Posterior vena cava (tissue), 2 donors: ENCODE data around the gene TUBB3. TPM values are rescaled to one million over a fixed set of nuclear protein-coding genes. Genes with fewer than 3 reads are reported as not detected.
"Not testable (repeated sequence)": the region's sequence is repeated elsewhere in the genome, so short reads cannot be mapped to it uniquely, and the experiment has no call there.

Experiments
- DNase-seq: peaks from one replicate; pipeline ENCODE4 v3.0.0-alpha.2; 2020; ENCODE audit warnings: low spot score
- intact Hi-C, 2 donors: fragments of 100-400 bp; cut with DNase I; formaldehyde crosslinking; loops; one replicate each; pipeline versions ENCODE4 v1.14.1 to v1.14.2; 2022 to 2023
- total RNA-seq, 2 donors: library from RNA; stranded (reverse); fragmentation: NEBNext Ultra II Directional; extraction: Animal tissue kit (Norgen Biotek cat#: 25700); gene quantifications; one replicate each; pipeline ENCODE4 v1.2.1, GENCODE V29; 2021
- donor health status: DM: yes; HTN: yes; CAD: no.
- donor health status: DM: yes; HTN: yes; CAD: no.

Gene TUBB3
- total RNA-seq, 2 donors from 2014 or later: 5.9 to 16.1 TPM

DNA sequence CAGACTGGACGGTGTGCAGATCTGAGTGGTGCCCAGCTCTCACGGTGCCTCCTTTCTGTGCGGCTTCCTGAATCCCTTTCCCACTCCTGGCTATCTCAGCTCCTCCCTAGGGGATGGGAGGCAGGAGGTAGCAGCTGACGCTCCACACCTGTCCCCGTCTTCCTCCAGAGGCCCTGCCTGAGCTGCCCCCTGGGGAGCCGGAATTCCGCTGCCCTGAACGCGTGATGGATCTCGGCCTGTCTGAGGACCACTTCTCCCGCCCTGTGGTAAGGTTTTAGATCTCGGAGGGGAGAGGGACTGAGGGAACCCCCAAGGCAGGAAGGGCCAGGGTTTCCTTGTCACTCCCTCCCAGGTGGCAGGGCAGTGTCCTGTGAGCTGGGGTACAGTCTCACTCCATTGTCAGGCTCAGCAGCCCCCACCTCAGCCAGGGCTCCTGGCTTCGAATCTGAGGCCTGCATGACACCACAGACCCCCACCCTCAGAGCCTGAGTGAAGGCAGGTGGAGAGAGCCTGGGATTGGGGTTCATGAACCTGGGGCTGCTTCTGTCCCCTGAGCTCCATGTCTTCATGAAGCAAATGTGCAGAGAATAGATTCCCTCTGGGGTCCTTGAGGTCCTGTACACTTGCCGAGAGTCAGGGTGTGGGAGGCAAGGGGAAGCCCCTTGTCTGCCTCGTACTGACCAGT lies 32.0 kb downstream of the TUBB3 start:
- intact Hi-C loops: no loop called here
- no peak for DNase-seq

DNA sequence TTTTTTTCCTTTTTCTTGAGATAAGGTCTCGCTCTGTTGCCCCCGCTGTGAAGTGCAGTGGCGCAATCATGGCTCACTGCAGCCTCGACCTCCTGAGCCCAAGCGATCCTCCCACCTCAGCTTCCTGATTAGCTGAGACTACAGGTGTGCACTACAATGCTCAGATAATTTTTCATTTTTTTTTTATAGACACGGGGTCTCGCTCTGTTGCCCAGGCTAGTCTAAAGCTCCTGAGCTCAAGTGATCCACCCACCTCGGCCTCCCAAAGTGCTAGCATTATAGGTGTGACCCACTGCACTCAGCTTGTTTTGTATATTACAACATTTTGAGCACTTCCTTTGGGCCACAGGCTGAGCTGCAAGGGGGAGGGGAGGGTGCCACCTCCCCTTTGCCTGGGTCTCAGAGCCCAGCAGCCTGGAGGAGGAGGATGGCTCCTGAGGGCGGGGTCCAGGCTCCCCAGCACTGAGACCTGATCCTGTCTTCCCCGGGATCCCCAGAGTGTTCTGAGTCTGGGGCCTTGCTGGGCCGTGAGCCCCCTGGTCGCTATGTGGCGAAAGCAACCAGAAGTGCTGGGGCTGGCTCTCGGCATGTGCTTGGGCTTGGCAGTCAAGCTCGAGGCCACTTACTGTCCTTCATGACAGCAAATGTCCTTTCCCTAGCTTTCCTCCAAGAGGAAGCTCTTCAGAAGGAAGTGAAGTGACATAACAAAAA lies 33.5 kb downstream of the TUBB3 start:
- DNase-seq: no peak
- intact Hi-C loops: no loop called here

DNA sequence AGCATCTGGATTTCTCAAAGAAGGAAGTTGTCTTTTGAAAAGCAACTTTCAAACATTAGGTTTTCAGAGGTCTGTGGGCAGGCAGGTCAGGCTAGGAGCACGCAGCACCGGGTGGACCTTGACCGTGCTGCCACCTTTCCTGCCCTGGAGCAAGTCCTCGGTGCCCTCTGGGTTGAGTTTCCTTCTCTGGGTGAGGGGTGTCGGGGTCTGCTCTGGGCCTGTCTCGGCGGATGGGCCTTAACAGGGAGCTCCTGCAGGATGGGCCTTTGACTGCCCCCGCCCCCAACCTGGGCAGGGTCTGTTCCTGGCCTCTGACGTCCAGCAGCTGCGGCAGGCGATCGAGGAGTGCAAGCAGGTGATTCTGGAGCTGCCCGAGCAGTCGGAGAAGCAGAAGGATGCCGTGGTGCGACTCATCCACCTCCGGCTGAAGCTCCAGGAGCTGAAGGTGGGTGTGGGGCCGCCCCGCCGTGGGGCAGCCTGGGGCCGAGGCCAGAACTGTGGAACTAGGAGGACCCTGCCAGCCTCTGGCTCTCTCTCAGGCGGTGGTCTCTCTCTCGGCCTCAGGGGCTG lies 34.2 kb downstream of the TUBB3 start:
- intact Hi-C loops: no loop called here
- no peak for DNase-seq

DNA sequence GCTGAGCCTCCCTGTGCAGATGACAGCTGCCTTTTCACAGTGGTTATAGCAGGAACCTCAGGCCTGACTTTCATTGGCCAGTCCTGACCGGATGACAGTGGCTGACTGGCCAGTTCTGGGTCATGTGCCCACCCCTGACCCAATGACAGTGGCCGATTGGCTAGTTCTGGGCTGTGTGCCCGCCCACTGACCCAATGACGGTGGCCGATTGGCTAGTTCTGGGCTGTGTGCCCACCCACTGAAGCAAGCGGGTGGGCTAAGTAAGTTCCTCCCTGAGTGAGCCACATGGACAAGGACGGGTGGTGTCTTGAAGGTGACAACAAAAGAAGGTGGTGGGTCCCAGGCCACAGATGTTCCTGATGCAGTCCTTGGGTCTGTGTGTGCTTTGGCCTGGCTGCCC lies 34.9 kb downstream of the TUBB3 start:
- no peak for DNase-seq
- intact Hi-C loops: no loop called here

DNA sequence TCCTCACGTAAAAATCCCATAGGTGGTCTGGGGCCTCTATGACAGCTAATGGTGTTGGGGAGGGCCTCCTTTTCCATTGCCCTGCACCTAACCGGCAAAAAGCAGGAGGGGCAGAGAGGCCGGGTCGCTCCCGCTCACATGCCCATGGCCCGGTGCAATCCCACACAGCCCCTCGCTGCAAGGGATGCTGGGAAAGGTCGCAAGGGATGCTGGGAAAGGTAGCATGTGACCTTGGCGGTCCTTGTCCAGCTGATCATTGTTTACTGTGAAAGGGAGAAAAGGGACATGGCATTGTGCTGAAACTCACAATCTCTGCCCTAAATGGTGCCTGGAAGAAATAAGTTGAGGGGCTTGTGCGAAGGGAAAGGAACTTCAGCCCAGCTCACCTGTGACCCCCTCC lies 35.5 kb downstream of the TUBB3 start:
- no peak for DNase-seq
- intact Hi-C loops: no loop called here

DNA sequence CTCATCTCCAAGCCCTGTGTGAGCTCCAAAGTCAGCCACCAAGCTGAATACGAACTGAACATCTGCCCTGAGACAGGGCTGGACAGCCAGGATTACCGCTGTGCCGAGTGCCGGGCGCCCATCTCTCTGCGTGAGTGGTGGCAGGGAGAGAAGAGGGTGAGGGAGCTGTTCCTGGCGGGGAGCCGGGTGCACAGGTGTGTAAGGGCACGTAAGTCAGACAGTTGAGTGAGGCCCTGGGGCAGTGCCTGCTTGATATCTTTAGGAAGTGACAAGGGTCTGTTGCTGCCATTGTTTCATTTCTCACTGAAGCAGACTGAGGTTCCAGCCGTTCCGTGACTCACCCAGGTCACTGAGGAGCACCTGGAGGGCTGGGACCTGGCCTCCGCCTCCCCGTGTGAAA lies 37.8 kb downstream of the TUBB3 start:
- DNase-seq: no peak
- intact Hi-C loops: no loop called here

DNA sequence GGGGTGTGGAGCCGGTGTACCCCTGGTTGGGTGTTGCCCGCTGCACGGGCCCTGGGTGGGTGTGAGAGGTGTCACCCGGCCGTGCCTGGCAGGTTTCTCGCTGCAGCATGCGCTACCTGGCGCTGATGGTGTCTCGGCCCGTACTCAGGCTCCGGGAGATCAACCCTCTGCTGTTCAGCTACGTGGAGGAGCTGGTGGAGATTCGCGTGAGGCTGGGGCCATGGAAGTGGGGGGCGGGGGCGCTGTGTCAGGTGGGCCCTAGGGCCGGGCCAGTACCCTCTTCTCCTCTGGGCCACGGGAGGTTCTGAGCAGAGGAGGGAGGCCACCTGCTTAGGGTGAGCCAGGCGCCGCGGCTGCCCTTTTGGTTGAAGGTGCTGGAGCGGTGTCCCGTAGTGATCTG lies 38.8 kb downstream of the TUBB3 start:
- DNase-seq: no peak
- intact Hi-C loops: no loop called here

DNA sequence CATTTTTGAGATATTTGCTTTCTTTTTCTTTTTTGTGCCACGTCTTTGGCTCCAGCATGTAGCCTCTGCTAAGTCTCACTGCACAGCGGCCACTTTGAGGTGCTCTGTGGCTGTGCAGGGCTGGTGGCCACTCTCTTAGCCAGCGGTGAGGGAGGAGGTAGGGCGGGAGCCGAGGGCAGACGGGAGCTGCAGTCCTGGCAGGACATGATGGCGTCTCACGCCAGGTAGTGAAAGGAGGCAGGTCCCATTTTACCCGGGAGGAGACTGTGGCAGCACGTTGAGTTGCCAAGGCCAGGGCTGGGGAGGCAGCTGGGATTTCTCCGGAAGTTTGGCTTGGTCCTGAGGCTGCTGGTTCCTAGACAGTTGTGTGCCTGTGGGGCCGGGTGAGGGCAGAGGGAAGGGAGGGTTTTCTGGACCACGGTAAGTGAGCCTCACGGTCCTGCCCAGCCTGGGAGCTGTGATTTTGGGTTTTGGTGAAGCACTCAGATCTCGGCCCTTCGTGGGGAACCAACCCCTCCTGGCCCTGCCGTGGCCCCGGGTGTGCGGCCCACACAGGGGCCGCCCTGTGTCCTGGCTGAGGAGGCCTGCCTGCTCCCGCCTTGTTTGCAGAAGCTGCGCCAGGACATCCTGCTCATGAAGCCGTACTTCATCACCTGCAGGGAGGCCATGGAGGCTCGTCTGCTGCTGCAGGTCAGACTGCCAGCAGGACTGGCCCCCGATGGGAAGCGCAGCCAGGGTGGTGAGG lies 39.8 kb downstream of the TUBB3 start:
- no peak for DNase-seq
- intact Hi-C loops: no loop called here

DNA sequence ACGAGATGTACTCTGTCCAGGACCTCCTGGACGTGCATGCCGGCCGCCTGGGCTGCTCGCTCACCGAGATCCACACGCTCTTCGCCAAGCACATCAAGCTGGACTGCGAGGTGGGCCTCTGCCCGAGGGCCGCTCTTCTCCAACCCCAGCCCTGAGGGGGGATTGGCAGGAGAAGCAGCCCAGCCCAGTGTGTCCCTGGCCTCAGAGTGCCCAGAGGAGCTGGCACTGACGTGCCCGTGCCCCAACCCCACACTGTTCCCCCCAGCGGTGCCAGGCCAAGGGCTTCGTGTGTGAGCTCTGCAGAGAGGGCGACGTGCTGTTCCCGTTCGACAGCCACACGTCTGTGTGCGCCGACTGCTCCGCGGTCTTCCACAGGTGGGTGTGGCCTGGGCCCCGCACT lies 41.1 kb downstream of the TUBB3 start:
- intact Hi-C loops: no loop called here

DNA sequence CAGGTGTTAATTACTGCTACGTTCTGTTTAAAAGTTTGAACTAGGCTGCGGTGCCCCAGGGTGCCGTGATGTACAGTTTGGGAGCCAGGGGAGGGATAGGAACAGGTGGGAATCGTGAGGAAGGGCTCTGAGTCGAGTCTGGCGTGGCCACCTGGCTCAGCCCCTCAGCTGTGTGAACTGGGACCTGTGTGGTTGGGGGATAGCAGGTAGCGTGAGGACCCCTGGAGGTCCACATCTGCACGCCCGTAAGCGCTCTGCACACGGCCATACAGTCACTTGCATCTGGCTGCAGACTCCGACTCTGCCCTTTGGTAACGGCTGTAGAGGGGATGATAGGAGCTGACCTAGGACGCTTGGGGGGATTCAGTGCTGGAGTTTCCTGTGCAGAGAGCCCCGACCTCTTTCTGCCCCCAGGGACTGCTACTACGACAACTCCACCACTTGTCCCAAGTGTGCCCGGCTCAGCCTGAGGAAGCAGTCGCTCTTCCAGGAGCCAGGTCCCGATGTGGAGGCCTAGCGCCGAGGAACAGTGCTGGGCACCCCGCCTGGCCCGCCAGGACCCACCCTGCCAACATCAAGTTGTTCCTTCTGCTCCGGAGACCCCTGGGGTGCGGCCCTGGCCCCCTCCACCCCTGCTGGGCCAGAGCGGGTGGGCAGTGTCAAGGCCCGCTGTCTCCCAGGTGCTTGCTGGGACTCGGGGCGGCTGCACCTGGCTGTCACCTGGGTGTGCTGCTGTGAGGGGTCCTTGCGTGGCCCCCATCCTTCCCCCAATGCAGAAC lies 42.5 kb downstream of the TUBB3 start:
- no peak for DNase-seq
- intact Hi-C loops: loop anchor here in 1 of 2 donors (5.0 kb wide), 1 partner anchor 878 kb away; no protein-coding TSS in a partner anchor

More for the DNA sequence above, 41.1 kb downstream of the TUBB3 start:
- no peak for DNase-seq

DNA sequence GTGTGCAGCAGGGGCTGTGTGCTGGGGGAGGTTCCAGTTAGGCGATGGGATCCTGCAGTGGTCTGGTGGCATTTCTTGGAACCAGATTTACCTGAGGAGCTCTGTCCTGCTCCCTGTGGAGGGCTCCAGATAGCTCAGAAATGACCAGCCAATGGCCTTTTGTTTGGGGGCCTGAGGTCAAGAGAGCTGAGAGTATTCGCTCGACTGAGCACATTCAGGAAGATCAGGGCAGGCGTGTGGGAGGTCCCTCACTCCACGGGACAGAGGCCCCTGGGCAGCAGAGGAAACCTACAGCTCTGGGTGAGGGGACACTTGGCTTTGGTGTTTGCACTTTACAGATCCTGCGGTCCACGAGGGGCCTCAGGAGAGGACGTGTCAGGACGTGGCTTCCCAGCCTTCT lies 43.6 kb downstream of the TUBB3 start:
- intact Hi-C loops: loop anchor here in 1 of 2 donors (5.0 kb wide), 1 partner anchor 879 kb away; no protein-coding TSS in a partner anchor
- no peak for DNase-seq

DNA sequence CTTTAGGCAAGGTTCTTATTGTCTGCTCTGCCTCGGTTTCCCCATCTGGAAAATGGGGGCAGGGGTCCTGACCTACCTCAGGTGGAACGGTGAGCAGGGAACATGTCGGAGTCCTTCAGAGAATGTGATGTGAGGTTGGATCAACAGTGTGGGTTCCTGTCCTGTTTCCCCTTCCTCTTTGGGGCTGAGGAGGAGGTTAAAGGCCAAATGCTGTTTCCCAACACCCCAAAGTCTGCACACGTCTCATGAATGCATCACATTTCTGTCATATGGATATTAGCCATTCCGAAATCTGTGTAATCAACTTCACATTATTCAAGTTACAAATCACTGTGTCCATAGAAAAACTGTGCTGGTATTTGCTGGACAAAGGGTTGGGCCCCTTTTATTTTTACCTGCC lies 44.3 kb downstream of the TUBB3 start:
- intact Hi-C loops: loop anchor here in 1 of 2 donors (5.0 kb wide), 1 partner anchor 880 kb away; no protein-coding TSS in a partner anchor
- not testable (repeated sequence) for DNase-seq

DNA sequence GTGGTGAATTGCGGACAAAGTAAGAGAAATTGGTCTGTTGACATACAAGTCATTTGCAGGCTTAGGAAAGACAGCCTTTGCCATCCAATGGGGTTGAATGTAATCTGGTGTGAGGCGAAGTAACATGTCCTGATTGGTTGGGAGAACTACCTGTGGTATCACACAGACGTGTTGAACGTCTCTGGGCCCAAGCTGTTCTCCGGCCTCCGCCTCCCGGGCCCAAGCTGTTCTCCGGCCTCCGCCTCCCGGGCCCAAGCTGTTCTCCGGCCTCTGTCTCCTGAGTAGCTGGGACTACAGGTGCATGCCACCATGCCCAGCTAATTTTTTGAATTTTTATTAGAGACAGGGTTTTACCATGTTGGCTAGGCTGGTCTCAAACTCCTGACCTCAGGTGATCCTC lies 44.9 kb downstream of the TUBB3 start:
- DNase-seq: not testable (repeated sequence)
- intact Hi-C loops: loop anchor here in 1 of 2 donors (5.0 kb wide), 1 partner anchor 881 kb away; no protein-coding TSS in a partner anchor

DNA sequence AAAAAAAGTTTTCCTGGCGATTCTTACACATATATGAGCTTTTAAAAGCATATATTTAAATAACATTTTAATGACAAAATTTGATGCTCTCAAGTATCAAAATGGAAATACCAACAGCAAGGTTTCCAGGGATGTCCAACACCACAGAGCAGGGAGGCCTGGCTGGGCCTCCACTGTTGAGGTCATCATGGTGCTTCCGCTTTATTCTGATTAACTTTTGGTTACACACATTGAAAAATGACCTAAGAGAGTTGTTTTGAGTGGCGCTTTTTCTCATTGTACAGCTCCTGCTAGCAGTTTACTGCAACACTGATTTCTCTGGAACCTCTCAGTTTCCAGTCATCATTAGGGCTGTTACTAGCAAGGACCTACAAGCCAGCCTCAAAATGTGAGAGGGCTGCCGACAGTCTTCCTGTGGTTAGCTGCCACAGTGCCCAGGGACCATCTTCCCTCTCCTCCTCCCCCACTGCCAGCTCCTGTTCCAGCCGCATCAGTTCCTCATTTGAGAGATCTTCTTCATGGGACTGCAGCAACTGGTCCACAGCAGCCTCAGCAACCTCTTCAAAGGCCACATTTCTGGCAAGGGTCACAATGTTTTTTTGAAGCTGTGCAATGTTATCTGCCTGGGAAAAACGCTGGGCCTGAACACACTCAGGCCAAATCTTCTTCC lies 46.7 kb downstream of the TUBB3 start:
- intact Hi-C loops: loop anchor here in 1 of 2 donors (5.0 kb wide), 1 partner anchor 883 kb away; no protein-coding TSS in a partner anchor

DNA sequence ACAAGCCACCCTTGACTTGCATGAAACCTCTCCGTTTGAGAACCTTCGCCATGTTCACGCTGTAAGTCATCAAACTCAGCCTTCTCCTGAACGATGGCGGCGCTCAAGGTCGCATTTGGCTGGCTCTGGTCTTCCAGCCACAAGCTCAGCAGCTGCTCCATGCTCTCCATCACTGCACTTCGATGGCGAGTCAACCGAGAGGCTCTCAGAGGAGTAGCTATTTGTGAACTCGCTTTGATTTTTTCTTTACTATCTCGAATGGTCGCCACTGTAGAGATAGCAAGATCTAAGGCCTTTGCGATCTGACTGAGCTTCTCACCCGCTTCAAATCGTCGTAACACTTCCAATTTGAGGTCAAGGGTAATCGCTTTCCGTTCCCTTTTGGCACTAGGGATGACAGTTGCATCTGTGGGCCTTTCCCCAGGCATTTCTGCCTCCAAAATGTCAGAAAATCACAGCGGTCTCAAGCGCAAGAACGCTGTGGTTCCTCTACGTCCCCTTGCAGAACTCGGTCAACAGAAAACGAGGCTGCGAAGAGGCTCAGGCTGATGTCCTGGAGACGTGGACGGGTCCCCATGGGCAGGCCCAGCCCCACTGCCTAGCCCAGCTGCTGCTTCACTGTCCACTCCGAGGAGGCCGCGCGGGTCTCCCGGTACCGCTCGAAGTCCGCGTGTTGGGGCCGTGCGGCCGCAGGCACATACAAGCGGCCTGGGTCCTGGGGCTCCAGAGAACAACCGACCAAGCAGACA lies 48.5 kb downstream of the TUBB3 start:
- DNase-seq: peak; percentile 88
- intact Hi-C loops: no loop called here

More for the DNA sequence above, 46.7 kb downstream of the TUBB3 start:
- DNase-seq: no peak

DNA sequence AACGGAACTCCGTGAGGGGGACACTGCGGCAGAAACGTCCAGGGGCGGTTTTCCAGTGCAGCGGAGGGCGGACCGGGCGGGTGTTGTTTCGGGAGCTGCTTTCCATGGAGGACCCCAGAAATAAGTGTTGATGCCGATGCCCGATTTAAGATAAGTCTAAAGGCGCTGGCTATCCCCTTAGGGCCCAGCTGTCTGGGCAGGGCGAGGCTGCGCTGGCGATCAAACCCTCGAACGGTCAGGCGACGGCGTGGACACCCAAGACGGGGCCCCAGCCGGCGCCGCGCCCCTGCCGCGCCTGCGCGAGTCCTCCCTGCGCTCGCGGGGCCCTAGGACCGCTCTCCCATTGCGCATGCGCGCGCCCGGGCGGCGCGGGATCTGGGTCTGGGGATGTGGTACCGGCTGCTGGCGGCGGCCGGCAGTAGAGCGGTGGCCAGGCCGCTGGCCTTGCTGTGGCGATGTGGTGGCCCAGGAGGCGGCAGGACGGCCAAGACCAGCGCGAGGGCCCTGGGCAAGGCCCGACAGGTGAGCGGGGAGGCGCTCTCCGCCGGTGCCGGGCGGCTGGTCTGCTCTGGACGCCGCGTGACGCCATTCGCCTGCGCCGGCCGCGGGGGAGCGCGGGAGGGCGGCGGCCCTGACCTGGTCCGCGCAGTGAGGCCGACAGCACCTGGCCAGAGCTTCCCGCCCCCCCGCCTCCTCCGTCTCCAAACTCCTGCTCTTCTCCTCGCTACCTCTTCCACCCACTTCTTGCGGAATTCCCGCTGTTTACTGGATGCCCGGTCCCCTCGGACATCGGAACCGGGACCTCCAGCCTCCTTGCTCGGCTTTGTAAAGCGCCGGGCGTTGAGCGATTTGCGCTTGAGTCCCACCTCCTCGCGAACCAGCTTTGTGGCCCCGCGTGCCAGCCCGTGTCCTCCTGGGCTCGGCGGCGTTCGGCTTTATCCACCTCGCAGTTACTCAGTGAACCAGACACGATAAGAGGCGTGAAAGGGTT lies 49.4 kb downstream of the TUBB3 start:
- DNase-seq: peak; percentile 98
- intact Hi-C loops: no loop called here

DNA sequence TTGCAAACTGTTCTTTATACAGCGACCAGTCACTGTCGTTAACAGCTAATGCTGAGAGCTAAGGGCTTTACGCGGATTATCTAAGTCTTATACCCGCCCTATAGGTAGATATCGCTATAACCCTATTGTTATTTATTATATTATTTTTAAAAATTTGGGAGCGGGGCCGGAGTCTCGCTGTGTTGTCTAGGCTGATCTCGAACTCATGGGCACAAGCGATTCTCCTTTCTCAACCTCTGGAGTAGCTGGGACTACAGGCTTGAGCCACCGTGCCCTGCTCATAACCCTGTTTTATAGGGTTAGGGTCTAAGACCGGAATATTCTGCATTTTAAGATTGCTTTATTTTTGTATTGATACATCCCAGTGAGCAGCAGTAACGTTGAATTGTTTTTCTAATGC lies 50.1 kb downstream of the TUBB3 start:
- intact Hi-C loops: no loop called here
- no peak for DNase-seq
